HL-60 (cell line): ENCODE data around the gene NOXRED1.

ENCODE experiments used
- DNase-seq, 2 experiments: peaks; one replicate each; pipeline ENCODE4 v3.0.0-alpha.2; 2010 to 2020; ENCODE audit warnings: low read depth in 1 of 2, low spot score in 1 of 2
- H3K27ac ChIP-seq: fragments of 250-450 bp; sonication (Bioruptor Pico); replicated peaks from 2 replicates; pipeline ENCODE4 v1.5.1; 2020; ENCODE audit warnings: mild to moderate bottlenecking, moderate library complexity
- H3K27me3 ChIP-seq: fragments of 250-450 bp; sonication (Bioruptor Pico); 2 replicates; pipeline ENCODE4 v1.5.1; 2021; ENCODE audit warnings: mild to moderate bottlenecking, moderate library complexity; ENCODE audit not compliant: insufficient read depth, poor library complexity, severe bottlenecking
- H3K4me3 ChIP-seq: replicated peaks from 2 replicates; pipeline ENCODE4 v1.5.1; 2011; ENCODE audit warnings: mild to moderate bottlenecking, control low read depth, low read length; ENCODE audit not compliant: insufficient read depth
- CTCF ChIP-seq: IDR thresholded peaks from one replicate; pipeline ENCODE4 v1.5.1; 2011; ENCODE audit warnings: low read length, control low read depth, inconsistent platforms; ENCODE audit not compliant: insufficient read depth
- GABPA ChIP-seq: IDR thresholded peaks from 2 replicates; pipeline ENCODE4 v1.6.1; 2012; ENCODE audit warnings: low read depth
- POLR2AphosphoS5 ChIP-seq: IDR thresholded peaks from 2 replicates; pipeline ENCODE4 v1.6.1; 2012; ENCODE audit warnings: low read depth
- SPI1 ChIP-seq: IDR thresholded peaks from 2 replicates; pipeline ENCODE4 v1.6.1; 2012; ENCODE audit warnings: low read depth, mild to moderate bottlenecking, borderline replicate concordance
- TF ChIP-seq, protein P1 (sequence below): IDR thresholded peaks from 2 replicates; pipeline ENCODE4 v1.6.1; 2012; ENCODE audit warnings: low read depth; ENCODE audit not compliant: insufficient replicate concordance

The NOXRED1 gene

DNA sequence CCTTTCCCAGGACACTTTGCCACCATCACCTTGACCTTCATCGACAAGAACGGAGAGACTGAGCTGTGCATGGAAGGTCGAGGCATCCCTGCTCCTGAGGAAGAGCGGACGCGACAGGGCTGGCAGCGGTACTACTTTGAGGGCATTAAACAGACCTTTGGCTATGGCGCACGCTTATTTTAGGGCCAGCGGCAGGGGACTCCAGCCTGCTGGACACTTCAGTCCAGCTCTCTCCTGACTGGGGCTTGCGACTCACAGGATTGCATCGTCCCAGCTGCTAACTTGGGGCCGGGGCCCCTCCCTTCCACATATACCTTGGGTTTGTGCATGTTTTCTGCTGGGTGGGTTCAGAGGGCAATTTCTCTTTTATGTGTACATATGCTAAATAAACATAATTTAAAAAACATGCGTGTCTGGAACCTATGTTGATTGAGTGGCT, 45.8 kb upstream of the NOXRED1 start:
- no peak for DNase-seq

DNA sequence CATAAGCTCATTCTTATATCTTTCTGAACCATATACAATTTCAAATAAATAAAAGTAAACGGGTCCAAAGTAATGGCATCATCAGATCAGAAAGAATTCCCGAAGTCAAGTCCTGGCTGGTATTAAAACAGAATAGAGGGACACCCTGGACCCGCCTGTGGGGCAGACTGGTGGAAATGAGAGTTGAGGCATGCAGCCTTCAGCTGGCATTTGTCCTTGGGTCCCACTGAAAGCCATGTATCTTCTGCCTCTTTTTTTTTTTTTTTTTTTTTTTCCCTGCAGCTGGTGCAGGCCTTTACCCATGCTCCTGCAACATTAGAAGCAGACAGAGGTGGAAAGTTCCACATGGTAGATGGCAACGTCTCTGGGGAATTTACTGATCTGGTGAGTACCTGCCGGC, 44.5 kb upstream of the NOXRED1 start:
- no peak for DNase-seq
- TF ChIP-seq POLR2AphosphoS5 (no peak), CTCF (no peak), GABPA (no peak)
- Histone ChIP-seq H3K27ac (no peak overlapping the region), H3K4me3 (no peak overlapping the region), H3K27me3 (no peaks in the 10 kb centered on the region)

More for the DNA sequence above, 45.8 kb upstream of the NOXRED1 start:
- no peak overlapping the region for H3K4me3 ChIP-seq
- H3K27me3 ChIP-seq: no peaks in the 10 kb centered on the region
- no peak for TF ChIP-seq SPI1
- TF ChIP-seq, protein P1, sequence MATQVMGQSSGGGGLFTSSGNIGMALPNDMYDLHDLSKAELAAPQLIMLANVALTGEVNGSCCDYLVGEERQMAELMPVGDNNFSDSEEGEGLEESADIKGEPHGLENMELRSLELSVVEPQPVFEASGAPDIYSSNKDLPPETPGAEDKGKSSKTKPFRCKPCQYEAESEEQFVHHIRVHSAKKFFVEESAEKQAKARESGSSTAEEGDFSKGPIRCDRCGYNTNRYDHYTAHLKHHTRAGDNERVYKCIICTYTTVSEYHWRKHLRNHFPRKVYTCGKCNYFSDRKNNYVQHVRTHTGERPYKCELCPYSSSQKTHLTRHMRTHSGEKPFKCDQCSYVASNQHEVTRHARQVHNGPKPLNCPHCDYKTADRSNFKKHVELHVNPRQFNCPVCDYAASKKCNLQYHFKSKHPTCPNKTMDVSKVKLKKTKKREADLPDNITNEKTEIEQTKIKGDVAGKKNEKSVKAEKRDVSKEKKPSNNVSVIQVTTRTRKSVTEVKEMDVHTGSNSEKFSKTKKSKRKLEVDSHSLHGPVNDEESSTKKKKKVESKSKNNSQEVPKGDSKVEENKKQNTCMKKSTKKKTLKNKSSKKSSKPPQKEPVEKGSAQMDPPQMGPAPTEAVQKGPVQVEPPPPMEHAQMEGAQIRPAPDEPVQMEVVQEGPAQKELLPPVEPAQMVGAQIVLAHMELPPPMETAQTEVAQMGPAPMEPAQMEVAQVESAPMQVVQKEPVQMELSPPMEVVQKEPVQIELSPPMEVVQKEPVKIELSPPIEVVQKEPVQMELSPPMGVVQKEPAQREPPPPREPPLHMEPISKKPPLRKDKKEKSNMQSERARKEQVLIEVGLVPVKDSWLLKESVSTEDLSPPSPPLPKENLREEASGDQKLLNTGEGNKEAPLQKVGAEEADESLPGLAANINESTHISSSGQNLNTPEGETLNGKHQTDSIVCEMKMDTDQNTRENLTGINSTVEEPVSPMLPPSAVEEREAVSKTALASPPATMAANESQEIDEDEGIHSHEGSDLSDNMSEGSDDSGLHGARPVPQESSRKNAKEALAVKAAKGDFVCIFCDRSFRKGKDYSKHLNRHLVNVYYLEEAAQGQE: no peak
- TF ChIP-seq GABPA: no peak
- no peak for TF ChIP-seq POLR2AphosphoS5
- no peak for TF ChIP-seq CTCF
- H3K27ac ChIP-seq: no peak overlapping the region

DNA sequence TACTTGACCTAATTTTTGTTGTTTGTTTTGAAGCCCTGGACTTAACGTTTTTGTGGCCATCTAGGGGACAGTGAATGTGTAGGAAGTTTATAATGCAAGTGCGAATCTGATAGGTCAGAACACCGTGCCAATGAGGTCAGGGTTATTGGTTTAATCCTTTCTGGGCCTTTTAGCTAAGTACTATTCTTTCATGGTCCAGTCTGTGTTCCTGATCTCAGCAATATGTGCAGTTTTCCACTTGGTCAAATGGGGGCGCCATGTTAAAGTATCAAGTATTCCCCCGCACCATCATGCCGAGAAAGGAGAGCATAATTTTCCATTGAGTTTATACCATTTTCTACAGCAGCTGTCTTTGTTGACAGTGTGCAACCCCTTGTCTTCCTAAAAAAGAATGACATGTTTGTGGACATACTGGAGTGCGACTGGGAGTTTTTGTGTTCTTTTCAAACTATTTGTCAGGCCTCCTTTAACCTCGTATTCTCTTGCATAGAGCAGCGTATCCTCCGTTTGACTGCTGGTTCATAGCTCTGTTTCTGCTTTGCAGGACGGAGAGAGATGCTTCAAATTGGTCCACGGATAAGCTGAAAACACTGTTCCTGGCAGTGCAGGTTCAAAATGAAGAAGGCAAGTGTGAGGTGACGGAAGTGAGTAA, 35.9 kb upstream of the NOXRED1 start:
- peak; percentile 17 to 52 for DNase-seq
- peak overlapping the region; percentile 96 for H3K27ac ChIP-seq
- TF ChIP-seq POLR2AphosphoS5 (no peak), SPI1 (no peak), CTCF (peak; percentile 15)
- TF ChIP-seq, protein P1: no peak

More for the DNA sequence above, 35.9 kb upstream of the NOXRED1 start:
- no peaks in the 10 kb centered on the region for H3K27me3 ChIP-seq
- H3K4me3 ChIP-seq: peak overlapping the region; percentile 90
